ENCODE measurements around the gene OCA2.

GRCh38 chr15:27824841-27825422, 274.2 kb downstream of the OCA2 start:
- no peak for TF ChIP-seq CTCF (IDR thresholded peaks at IDR 0.05)
- no peak for TF ChIP-seq POLR2A (IDR thresholded peaks at IDR 0.05)
- TF ChIP-seq POLR2AphosphoS5 (IDR thresholded peaks at IDR 0.05) = no peak
